IgD-negative memory B cell (primary cell): Measurements from ENCODE around the gene TTC23L. TPM values are rescaled to one million over a fixed set of nuclear protein-coding genes. Genes with fewer than 3 reads are reported as not detected.
A peak's percentile ranks its signal among the peaks of the same experiment; 100 is the strongest.

ENCODE experiments used
- H3K27ac Mint-ChIP-seq, 3 donors: one replicate each; pipeline ENCODE4 v1.8.0; 2020 to 2022; ENCODE audit warnings: mild to moderate bottlenecking in 3 of 3, mixed read lengths in 3 of 3, moderate library complexity in 1 of 3
- H3K27me3 Mint-ChIP-seq: one replicate; pipeline ENCODE4 v1.8.0; 2021; ENCODE audit warnings: mixed read lengths
- H3K36me3 Mint-ChIP-seq: one replicate; pipeline ENCODE4 v1.8.0; 2020; ENCODE audit warnings: mild to moderate bottlenecking, mixed read lengths
- H3K4me1 Mint-ChIP-seq, 3 donors: one replicate each; pipeline ENCODE4 v1.8.0; 2020 to 2022; ENCODE audit warnings: mixed read lengths in 3 of 3, mild to moderate bottlenecking in 1 of 3
- H3K4me3 Mint-ChIP-seq, 4 donors: one replicate each; pipeline ENCODE4 v1.8.0; 2020 to 2022; ENCODE audit warnings: mild to moderate bottlenecking in 4 of 4, mixed read lengths in 4 of 4, moderate library complexity in 3 of 4
- H3K9me3 Mint-ChIP-seq, 3 donors: one replicate each; pipeline ENCODE4 v1.8.0; 2020 to 2021; ENCODE audit warnings: mixed read lengths in 3 of 3, mild to moderate bottlenecking in 1 of 3
- polyA plus RNA-seq: library from polyadenylated mRNA; unstranded; fragments of 300-500 nt; fragmentation: Illumina TruSeq; gene quantifications from one replicate; pipeline ENCODE4 v1.2.3, GENCODE V29; 2021

TTC23L gene
- polyA plus RNA-seq, 1 donor from 2014 or later = not detected

- peaks cover 0 to 1% (median 0%) of the 10 kb centered on the region in 3 donors for H3K9me3 Mint-ChIP-seq
- H3K4me1 Mint-ChIP-seq = no peaks in the 10 kb centered on the region
- no peak overlapping the region for H3K4me3 Mint-ChIP-seq
- no peaks in the 10 kb centered on the region for H3K27me3 Mint-ChIP-seq
- H3K36me3 Mint-ChIP-seq = peaks cover 2% of the 10 kb centered on the region
- H3K27ac Mint-ChIP-seq = peak overlapping the region in 1 of 3 donors; percentile 31
Measured at GRCh38 chr5:34847056-34847455, 8.1 kb downstream of the TTC23L start.

GRCh38 chr5:34847552-34847951 is 8.6 kb downstream of the TTC23L start:
- peaks cover 2% of the 10 kb centered on the region for H3K36me3 Mint-ChIP-seq
- H3K4me1 Mint-ChIP-seq = no peaks in the 10 kb centered on the region
- no peaks in the 10 kb centered on the region for H3K27me3 Mint-ChIP-seq
- no peak overlapping the region for H3K4me3 Mint-ChIP-seq
- no peak overlapping the region for H3K27ac Mint-ChIP-seq
- peaks cover 0 to 4% (median 0%) of the 10 kb centered on the region in 3 donors for H3K9me3 Mint-ChIP-seq

GRCh38 chr5:34848230-34848629 is 9.3 kb downstream of the TTC23L start:
- Mint-ChIP-seq H3K4me3 (no peak overlapping the region), H3K27me3 (no peaks in the 10 kb centered on the region), H3K36me3 (peaks cover 2% of the 10 kb centered on the region)

DNA sequence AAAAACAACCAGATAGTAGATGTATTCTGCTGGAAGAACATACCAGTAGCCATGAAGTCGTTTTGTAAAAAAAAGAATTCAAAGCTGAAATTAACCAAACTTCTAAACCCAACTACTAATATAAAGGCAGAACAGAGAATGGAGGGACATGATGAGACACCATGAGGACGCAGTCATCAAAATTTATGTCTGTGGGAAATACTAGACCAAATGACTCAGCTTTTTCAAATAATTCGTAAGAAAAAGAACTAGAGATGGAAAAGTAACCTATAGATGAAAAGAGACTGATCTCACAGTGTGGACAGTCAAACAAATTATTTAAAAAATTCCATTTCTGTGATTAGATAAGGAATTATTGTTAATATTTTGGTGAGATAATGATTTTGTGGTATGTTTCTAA is 10.3 kb downstream of the TTC23L start:
- Mint-ChIP-seq H3K36me3 (peaks cover 2% of the 10 kb centered on the region), H3K9me3 (peaks cover 0 to 4% (median 0%) of the 10 kb centered on the region in 3 donors), H3K27me3 (no peaks in the 10 kb centered on the region), H3K4me3 (no peak overlapping the region), H3K27ac (no peak overlapping the region), H3K4me1 (peaks cover 0 to under 1% (median 0%) of the 10 kb centered on the region in 3 donors)

More at GRCh38 chr5:34848230-34848629, 9.3 kb downstream of the TTC23L start:
- Mint-ChIP-seq H3K9me3 (peaks cover 0 to 4% (median 0%) of the 10 kb centered on the region in 3 donors), H3K4me1 (no peaks in the 10 kb centered on the region), H3K27ac (no peak overlapping the region)

- H3K4me3 Mint-ChIP-seq = no peak overlapping the region
Measured at GRCh38 chr5:34854459-34855174, 15.7 kb downstream of the TTC23L start.

GRCh38 chr5:34857161-34857560 is 18.2 kb downstream of the TTC23L start:
- Mint-ChIP-seq H3K4me1 (peaks cover 3 to 7% (median 5%) of the 10 kb centered on the region in 3 donors), H3K4me3 (no peak overlapping the region), H3K36me3 (no peaks in the 10 kb centered on the region), H3K9me3 (peaks cover 0 to 3% (median 0%) of the 10 kb centered on the region in 3 donors), H3K27me3 (no peaks in the 10 kb centered on the region), H3K27ac (no peak overlapping the region)

More at GRCh38 chr5:34854459-34855174, 15.7 kb downstream of the TTC23L start:
- Mint-ChIP-seq H3K27ac (no peak overlapping the region), H3K36me3 (peaks cover 2% of the 10 kb centered on the region), H3K4me1 (peaks cover 3 to 7% (median 5%) of the 10 kb centered on the region in 3 donors), H3K9me3 (peaks cover 0 to 4% (median 0%) of the 10 kb centered on the region in 3 donors), H3K27me3 (no peaks in the 10 kb centered on the region)

GRCh38 chr5:34857894-34858293 is 18.9 kb downstream of the TTC23L start:
- no peaks in the 10 kb centered on the region for H3K9me3 Mint-ChIP-seq

DNA sequence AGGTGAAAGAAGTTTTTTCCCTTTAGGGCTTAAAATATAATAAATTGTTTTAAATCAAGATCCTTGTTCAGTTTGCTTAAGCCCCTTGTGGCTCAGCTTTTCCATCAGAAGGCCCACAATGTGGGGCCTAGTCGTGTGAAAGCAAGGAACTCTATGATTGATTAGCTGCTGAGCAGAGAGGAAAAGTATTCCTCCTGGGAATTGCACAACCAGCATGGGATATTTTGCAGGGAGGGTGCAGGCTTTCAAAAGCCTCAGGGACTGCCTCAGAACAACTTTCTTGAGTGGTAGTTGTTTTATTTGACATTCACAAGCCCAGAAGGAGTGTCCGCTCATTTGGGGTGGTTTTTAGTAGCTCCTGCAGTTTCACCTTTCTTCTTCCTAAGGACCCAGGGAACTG is 19.8 kb downstream of the TTC23L start:
- Mint-ChIP-seq H3K27ac (no peak overlapping the region), H3K4me1 (peaks cover 3 to 7% (median 5%) of the 10 kb centered on the region in 3 donors), H3K36me3 (no peaks in the 10 kb centered on the region), H3K27me3 (no peaks in the 10 kb centered on the region), H3K4me3 (no peak overlapping the region), H3K9me3 (no peaks in the 10 kb centered on the region)

More at GRCh38 chr5:34857894-34858293, 18.9 kb downstream of the TTC23L start:
- no peak overlapping the region for H3K4me3 Mint-ChIP-seq
- peaks cover 3 to 7% (median 5%) of the 10 kb centered on the region in 3 donors for H3K4me1 Mint-ChIP-seq
- no peaks in the 10 kb centered on the region for H3K27me3 Mint-ChIP-seq
- H3K36me3 Mint-ChIP-seq = no peaks in the 10 kb centered on the region
- no peak overlapping the region for H3K27ac Mint-ChIP-seq

- Mint-ChIP-seq H3K9me3 (no peaks in the 10 kb centered on the region), H3K36me3 (no peaks in the 10 kb centered on the region), H3K4me3 (no peak overlapping the region), H3K27ac (no peak overlapping the region), H3K27me3 (no peaks in the 10 kb centered on the region), H3K4me1 (peaks cover 3 to 6% (median 5%) of the 10 kb centered on the region in 3 donors)
Measured at GRCh38 chr5:34859253-34859652, 20.3 kb downstream of the TTC23L start.

DNA sequence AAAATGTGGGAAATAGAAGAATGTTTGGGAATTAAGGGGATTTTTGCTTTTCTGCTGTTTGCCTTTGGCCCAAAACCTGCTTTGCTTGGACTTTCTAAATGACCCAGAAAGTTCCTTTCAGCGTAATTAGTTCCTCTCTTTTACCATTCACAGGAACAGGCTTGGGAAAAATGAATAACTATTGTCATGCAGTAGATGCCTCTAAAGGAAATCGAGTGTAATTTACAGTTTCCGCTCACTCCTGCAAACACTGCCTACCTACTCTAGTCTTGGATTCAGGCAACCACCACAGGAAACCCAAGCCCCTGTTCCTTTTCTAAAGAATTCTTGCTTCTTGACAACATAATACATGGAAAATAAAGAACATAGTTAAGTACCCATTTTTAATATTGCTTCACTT is 25.0 kb downstream of the TTC23L start:
- H3K9me3 Mint-ChIP-seq = no peaks in the 10 kb centered on the region
- H3K27ac Mint-ChIP-seq = no peak overlapping the region
- H3K27me3 Mint-ChIP-seq = no peaks in the 10 kb centered on the region
- H3K4me1 Mint-ChIP-seq = no peaks in the 10 kb centered on the region
- no peak overlapping the region for H3K4me3 Mint-ChIP-seq
- no peaks in the 10 kb centered on the region for H3K36me3 Mint-ChIP-seq

GRCh38 chr5:34865091-34865490 is 26.1 kb downstream of the TTC23L start:
- no peaks in the 10 kb centered on the region for H3K4me1 Mint-ChIP-seq
- H3K4me3 Mint-ChIP-seq = no peak overlapping the region
- no peaks in the 10 kb centered on the region for H3K27me3 Mint-ChIP-seq
- no peak overlapping the region for H3K27ac Mint-ChIP-seq
- peaks cover 2% of the 10 kb centered on the region for H3K36me3 Mint-ChIP-seq
- no peaks in the 10 kb centered on the region for H3K9me3 Mint-ChIP-seq

- Mint-ChIP-seq H3K9me3 (no peaks in the 10 kb centered on the region), H3K4me1 (no peaks in the 10 kb centered on the region)
Measured at GRCh38 chr5:34866989-34867471, 28.1 kb downstream of the TTC23L start.

GRCh38 chr5:34867660-34868059 is 28.7 kb downstream of the TTC23L start:
- Mint-ChIP-seq H3K4me3 (no peak overlapping the region), H3K36me3 (peaks cover 2% of the 10 kb centered on the region), H3K27me3 (no peaks in the 10 kb centered on the region), H3K9me3 (no peaks in the 10 kb centered on the region), H3K27ac (no peak overlapping the region), H3K4me1 (no peaks in the 10 kb centered on the region)

More at GRCh38 chr5:34866989-34867471, 28.1 kb downstream of the TTC23L start:
- no peak overlapping the region for H3K4me3 Mint-ChIP-seq
- peaks cover 2% of the 10 kb centered on the region for H3K36me3 Mint-ChIP-seq
- H3K27ac Mint-ChIP-seq = no peak overlapping the region
- H3K27me3 Mint-ChIP-seq = no peaks in the 10 kb centered on the region

DNA sequence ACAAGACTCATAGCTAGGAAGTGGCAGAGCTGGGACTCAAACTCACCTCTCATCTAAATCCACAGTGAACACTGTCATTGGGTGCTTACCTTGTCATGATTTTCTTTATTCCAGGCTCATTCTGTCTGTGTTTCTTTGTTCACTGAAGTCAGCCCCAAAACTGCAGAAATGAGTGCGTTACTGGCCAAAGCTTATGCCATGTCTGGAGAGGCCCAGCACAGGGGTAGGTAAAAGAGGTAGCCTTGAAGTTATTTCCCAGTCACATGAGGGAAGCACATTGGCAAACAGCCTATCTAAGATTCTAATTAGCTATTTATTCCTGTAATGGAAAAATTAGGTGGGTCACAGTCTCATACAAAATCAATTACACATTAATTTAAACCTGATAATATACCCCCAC is 29.8 kb downstream of the TTC23L start:
- H3K27me3 Mint-ChIP-seq = no peaks in the 10 kb centered on the region
- no peak overlapping the region for H3K4me3 Mint-ChIP-seq
- no peaks in the 10 kb centered on the region for H3K9me3 Mint-ChIP-seq
- H3K4me1 Mint-ChIP-seq = no peaks in the 10 kb centered on the region
- H3K27ac Mint-ChIP-seq = no peak overlapping the region
- H3K36me3 Mint-ChIP-seq = peaks cover 2% of the 10 kb centered on the region

DNA sequence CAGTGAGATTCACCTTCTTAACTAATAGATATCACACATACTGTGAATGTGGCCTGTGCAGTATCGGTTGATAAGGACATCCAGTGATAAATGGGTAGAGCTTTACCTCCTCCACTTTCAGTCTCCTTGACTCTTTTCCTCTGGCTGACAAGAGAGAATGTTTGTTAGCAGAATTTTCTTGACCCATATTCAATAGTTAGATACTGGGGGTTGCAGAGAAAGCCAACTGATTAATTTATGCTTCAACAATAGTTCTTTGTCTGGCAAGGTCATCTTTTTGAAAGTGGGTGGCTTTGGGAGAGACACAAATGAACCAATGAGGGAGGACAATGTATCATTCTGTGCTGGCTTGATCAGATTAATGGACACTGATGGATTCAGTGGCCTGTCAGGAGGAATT is 30.3 kb downstream of the TTC23L start:
- peaks cover 2% of the 10 kb centered on the region for H3K36me3 Mint-ChIP-seq
- no peaks in the 10 kb centered on the region for H3K9me3 Mint-ChIP-seq
- H3K4me1 Mint-ChIP-seq = no peaks in the 10 kb centered on the region
- H3K27me3 Mint-ChIP-seq = no peaks in the 10 kb centered on the region
- H3K4me3 Mint-ChIP-seq = no peak overlapping the region
- no peak overlapping the region for H3K27ac Mint-ChIP-seq

DNA sequence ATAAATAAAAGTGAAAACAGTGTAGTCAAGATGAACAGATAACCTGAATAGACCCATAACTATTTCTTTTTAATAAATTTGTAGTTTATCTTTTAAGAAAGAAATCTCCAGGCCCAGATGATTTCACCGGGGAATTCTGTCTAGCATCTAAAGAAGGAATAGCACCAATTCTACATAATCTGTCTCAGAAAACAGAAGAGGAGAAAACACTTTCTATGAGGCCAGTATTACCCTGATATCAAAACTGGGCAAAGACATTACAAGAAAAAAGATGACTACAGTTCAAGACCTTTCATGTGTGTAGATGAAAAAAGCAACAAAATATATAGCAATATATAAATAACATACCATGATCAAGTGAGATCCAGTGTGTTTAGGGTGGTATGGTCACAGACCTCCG is 31.4 kb downstream of the TTC23L start:
- Mint-ChIP-seq H3K36me3 (peaks cover 2% of the 10 kb centered on the region), H3K4me1 (no peaks in the 10 kb centered on the region), H3K27me3 (no peaks in the 10 kb centered on the region), H3K27ac (no peak overlapping the region), H3K9me3 (peaks cover under 1 to 3% (median under 1%) of the 10 kb centered on the region in 3 donors), H3K4me3 (no peak overlapping the region)
